ENCODE results near the gene HSF5. TPM values are rescaled to one million over a fixed set of nuclear protein-coding genes. Genes with fewer than 3 reads are reported as not detected.

HSF5 gene
- total RNA-seq, 2 donors from 2014 or later = 0.07 TPM; not detected in 1

DNA sequence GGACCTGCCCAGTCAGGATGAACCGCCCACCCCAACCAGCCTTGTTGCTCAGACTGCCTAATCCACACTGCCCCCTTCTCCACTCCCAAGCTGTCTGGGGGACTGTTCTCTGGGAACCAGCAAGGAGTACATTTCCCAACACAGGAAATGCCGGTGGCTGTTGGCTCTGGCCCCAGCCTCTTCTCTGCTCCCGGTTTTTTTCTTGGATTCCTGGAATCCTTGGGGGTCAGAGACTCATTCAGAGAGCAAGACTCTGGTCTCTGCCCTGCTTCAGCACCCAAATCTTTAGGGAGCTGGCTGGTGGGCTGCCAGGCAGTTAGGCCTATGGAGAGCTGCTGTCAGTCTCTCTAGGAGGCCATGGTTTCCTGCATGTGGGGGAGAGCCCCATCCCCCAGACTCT is 37.0 kb upstream of the HSF5 start:
- H3K9ac ChIP-seq (ENCODE audit: low read depth in 2 of 2, low read length in 2 of 2) = peak overlapping the region in 1 of 2 donors; percentile 41
- no peak for DNase-seq
- TF ChIP-seq, protein P1, sequence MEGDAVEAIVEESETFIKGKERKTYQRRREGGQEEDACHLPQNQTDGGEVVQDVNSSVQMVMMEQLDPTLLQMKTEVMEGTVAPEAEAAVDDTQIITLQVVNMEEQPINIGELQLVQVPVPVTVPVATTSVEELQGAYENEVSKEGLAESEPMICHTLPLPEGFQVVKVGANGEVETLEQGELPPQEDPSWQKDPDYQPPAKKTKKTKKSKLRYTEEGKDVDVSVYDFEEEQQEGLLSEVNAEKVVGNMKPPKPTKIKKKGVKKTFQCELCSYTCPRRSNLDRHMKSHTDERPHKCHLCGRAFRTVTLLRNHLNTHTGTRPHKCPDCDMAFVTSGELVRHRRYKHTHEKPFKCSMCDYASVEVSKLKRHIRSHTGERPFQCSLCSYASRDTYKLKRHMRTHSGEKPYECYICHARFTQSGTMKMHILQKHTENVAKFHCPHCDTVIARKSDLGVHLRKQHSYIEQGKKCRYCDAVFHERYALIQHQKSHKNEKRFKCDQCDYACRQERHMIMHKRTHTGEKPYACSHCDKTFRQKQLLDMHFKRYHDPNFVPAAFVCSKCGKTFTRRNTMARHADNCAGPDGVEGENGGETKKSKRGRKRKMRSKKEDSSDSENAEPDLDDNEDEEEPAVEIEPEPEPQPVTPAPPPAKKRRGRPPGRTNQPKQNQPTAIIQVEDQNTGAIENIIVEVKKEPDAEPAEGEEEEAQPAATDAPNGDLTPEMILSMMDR (IDR thresholded peaks at IDR 0.05) = no peak
- H3K4me1 ChIP-seq = no peaks in the 10 kb centered on the region
- H3K27me3 ChIP-seq = no peaks in the 10 kb centered on the region
- intact Hi-C loops (cut with DNase I) = loop anchor here (10.0 kb wide), 2 partner anchors 110 to 170 kb away; partner anchors contain the start of genes RAD51C and TEX14
- H3K9me3 ChIP-seq = no peaks in the 10 kb centered on the region
- H3K27ac ChIP-seq = no peak overlapping the region
- H3K4me3 ChIP-seq = no peak overlapping the region
- H3K36me3 ChIP-seq = no peaks in the 10 kb centered on the region

DNA sequence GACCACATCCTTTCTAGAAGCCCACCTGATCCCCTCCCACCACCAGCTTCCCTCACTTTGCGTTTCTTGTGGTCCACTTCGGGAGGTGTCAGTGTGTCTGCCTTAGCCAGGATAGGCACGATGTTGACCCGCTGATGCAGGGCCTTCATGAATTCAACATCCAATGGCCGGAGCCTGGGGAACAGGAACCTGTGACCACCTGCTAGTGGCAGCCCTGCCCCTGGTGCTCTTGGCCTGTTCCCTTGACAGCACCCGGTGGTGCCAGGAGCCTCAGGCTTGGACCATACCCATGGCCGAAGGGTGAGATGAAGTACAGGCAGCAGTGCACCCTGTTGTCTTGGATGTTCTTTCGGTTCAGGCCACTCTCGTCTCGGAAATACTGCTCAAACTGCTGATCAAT is 33.5 kb upstream of the HSF5 start:
- Histone ChIP-seq H3K4me1 (peaks cover 1% of the 10 kb centered on the region), H3K4me3 (no peak overlapping the region), H3K27me3 (no peaks in the 10 kb centered on the region), H3K9me3 (no peaks in the 10 kb centered on the region), H3K9ac (ENCODE audit: low read depth in 2 of 2, low read length in 2 of 2) (no peak overlapping the region), H3K27ac (no peak overlapping the region), H3K36me3 (no peaks in the 10 kb centered on the region)
- DNase-seq = no peak
- TF ChIP-seq, protein P1 (IDR thresholded peaks at IDR 0.05) = no peak
- intact Hi-C loops (cut with DNase I) = loop anchor here (10.0 kb wide), 2 partner anchors 113 to 173 kb away; partner anchors contain the start of genes RAD51C and TEX14

DNA sequence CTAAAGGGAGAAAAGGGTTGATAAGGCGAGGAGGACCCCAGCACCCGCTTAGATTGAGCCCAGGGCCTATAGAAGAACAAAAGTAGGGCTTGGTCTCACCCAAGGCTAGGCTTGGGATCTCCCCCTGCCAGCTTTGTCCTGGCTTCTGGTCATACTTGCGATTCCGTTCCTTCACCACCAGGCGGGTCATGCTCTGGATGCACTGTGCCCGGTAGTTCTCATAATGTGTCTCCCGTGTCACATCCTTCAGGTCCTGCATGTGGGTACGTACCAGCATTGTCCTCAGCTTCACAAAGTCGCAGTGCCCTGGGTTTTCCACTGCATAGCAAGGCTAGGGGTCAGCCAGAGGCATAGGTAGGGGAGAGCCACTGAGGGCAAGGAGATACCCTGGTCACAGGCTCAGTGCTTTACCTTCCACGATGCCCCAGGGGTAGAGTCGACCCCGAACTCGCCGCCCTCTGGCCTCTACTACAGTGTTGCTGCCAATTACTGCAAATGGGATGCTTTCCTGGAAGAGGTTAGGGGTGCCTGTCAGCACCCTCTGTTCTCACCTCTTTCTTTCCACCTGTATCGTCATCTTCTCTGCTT is 32.7 kb upstream of the HSF5 start:
- Histone ChIP-seq H3K9me3 (no peaks in the 10 kb centered on the region), H3K27ac (no peak overlapping the region), H3K27me3 (no peaks in the 10 kb centered on the region), H3K9ac (ENCODE audit: low read depth in 2 of 2, low read length in 2 of 2) (no peak overlapping the region), H3K36me3 (no peaks in the 10 kb centered on the region), H3K4me1 (peaks cover 4% of the 10 kb centered on the region), H3K4me3 (no peak overlapping the region)
- no peak for DNase-seq
- TF ChIP-seq, protein P1 (IDR thresholded peaks at IDR 0.05) = no peak
- intact Hi-C loops (cut with DNase I) = loop anchor here (10.0 kb wide), 2 partner anchors 114 to 174 kb away; partner anchors contain the start of genes RAD51C and TEX14

DNA sequence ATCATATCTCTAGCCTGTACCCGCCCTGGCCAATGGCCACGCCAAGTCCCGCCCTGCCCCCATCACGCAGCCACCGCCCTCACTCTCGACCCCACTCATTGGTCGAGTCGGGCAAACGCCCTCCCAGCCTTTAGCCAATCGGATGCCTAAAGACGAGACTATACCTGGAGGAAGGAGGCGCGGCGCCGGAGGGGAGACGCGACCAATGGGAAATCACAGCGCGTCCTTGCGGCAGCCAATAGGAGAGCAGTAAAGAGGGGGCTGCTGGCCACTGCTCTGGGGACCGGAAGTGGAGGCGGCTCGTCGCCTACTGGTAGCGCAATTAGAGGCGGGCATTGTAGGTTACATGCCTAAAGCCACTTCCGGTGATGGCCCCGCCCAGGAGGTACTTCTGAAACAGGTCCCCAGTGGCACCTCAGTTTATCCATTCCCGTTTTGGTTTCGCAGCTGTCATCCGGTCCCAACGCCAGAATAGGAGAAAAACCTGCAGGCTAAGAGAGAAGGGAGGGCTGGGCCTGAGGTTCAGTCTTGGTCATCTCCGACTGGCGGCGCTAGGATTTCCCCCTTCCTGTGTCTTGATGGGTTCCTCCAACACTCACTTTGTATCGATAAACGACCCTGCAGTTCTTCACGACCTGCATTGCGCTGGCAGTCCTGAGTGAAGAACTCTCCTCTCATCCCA is 29.9 kb upstream of the HSF5 start:
- Histone ChIP-seq H3K4me3 (peak overlapping the region; percentile 69), H3K4me1 (peaks cover 8% of the 10 kb centered on the region), H3K9ac (ENCODE audit: low read depth in 2 of 2, low read length in 2 of 2) (peak overlapping the region; percentile 75 to 100), H3K9me3 (no peaks in the 10 kb centered on the region), H3K27me3 (no peaks in the 10 kb centered on the region), H3K36me3 (no peaks in the 10 kb centered on the region), H3K27ac (peak overlapping the region; percentile 98)
- peak; percentile 99 for DNase-seq
- TF ChIP-seq, protein P1 (IDR thresholded peaks at IDR 0.05) = no peak
- intact Hi-C loops (cut with DNase I) = no loop called here

DNA sequence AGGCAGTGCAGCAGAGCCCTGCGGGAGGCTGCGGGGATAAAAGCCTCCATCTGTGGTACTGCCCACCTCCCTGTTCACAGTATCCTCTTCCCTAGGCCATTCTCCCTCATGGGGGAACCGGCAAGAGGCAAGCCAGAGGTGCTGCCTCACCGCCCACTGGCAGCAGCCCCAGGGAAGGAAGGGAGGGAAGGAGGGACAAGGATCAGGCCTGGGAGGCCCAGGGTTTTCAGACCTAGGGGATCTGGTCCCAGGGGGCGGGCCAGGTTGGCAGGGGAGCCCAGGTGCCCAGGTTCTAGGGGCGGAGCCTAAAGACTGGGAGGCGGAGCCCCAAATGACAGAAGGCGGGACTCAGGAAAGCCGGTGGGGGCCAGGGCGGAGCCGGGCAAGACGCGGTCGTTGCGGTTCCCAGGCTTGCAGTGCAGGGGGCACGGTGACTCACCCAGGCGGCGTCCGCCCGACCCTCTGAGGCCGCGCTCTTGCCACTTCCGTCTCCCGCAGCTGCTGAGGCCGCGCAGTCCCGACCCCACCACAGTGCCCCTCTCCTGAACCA is 29.2 kb upstream of the HSF5 start:
- Histone ChIP-seq H3K36me3 (no peaks in the 10 kb centered on the region), H3K27ac (peak overlapping the region; percentile 98), H3K9ac (ENCODE audit: low read depth in 2 of 2, low read length in 2 of 2) (peak overlapping the region; percentile 90 to 100), H3K27me3 (no peaks in the 10 kb centered on the region), H3K4me3 (peak overlapping the region; percentile 69), H3K4me1 (peaks cover 8% of the 10 kb centered on the region), H3K9me3 (no peaks in the 10 kb centered on the region)
- TF ChIP-seq, protein P1 (IDR thresholded peaks at IDR 0.05) = no peak
- intact Hi-C loops (cut with DNase I) = no loop called here
- DNase-seq = no peak
